A549 (cell line): ENCODE results near the gene CLRN2. TPM values are rescaled to one million over a fixed set of nuclear protein-coding genes. Genes with fewer than 3 reads are reported as not detected.

Source experiments
- ATAC-seq, 2 experiments: fragments of 200-7000 bp in 1 of 2; fragments of >200 bp in 1 of 2; cut with Nextera tagmentation in 1 of 2; cut with Tn5 transposase in 1 of 2; 3 replicates each; pipeline versions ENCODE4 v1.8.0 to v1.9.1; 2018 to 2020; ENCODE audit warnings: mild to moderate bottlenecking in 1 of 2, moderate library complexity in 1 of 2
- CTCF ChIA-PET: fragments of 300-600 bp; sonication (Branson Sonifier 250); formaldehyde crosslinking; extraction: SDS; loops from one replicate; lab custom pipeline; 2021; ENCODE audit warnings: antibody characterized with exemption, inconsistent platforms; lab: Yijun Ruan, JAX
- POLR2A ChIA-PET: fragments of 350-600 bp; formaldehyde crosslinking; extraction: SDS; loops from one replicate; lab custom pipeline; 2021; ENCODE audit warnings: antibody characterized with exemption, inconsistent platforms; lab: Yijun Ruan, JAX
- DNase-seq, 2 experiments: peaks; one replicate each; pipeline versions ENCODE4 v3.0.0 to v3.0.0-alpha.2; 2011 to 2016; ENCODE audit warnings: low read depth in 1 of 2, low spot score in 1 of 2
- FAIRE-seq: peaks from 2 replicates; lab custom pipeline; 2011; peaks lifted over from hg19 to GRCh38; lab: Jason Lieb, UNC
- H3K27ac ChIP-seq, 2 experiments: fragments of >200 bp; sonication (Bioruptor Twin); formaldehyde crosslinking; 3 replicates each; pipeline ENCODE4 v1.5.1; 2016 to 2017
- H3K4me1 ChIP-seq: fragments of >200 bp; sonication (Bioruptor Twin); formaldehyde crosslinking; 3 replicates; pipeline ENCODE4 v1.6.1; 2016
- H3K4me2 ChIP-seq: fragments of >200 bp; sonication (Bioruptor Twin); formaldehyde crosslinking; 3 replicates; pipeline ENCODE4 v1.6.1; 2016
- H3K4me3 ChIP-seq: fragments of >200 bp; sonication (Bioruptor Twin); formaldehyde crosslinking; 3 replicates; pipeline ENCODE4 v1.5.1; 2016
- H3K9me3 ChIP-seq: fragments of >200 bp; sonication (Bioruptor Twin); formaldehyde crosslinking; 3 replicates; pipeline ENCODE4 v1.6.1; 2016
- CBX2 ChIP-seq: fragments of 200-600 bp; sonication (generic); IDR thresholded peaks from 2 replicates; pipeline ENCODE4 v1.6.1; 2016; ENCODE audit warnings: low read depth, mild to moderate bottlenecking, borderline replicate concordance
- CHD2 ChIP-seq: fragments of 150-350 bp; IDR thresholded peaks from 2 replicates; pipeline ENCODE4 v1.6.1; 2014; ENCODE audit warnings: low read length; ENCODE audit not compliant: partially characterized antibody
- CHD4 ChIP-seq: fragments of 200-600 bp; sonication (generic); IDR thresholded peaks from 2 replicates; pipeline ENCODE4 v1.6.1; 2016; ENCODE audit warnings: antibody characterized with exemption, mild to moderate bottlenecking, borderline replicate concordance
- EHMT2 ChIP-seq: fragments of 200-600 bp; sonication (generic); IDR thresholded peaks from 2 replicates; pipeline ENCODE4 v1.6.1; 2016; ENCODE audit warnings: antibody characterized with exemption, low read depth, mild to moderate bottlenecking, moderate library complexity
- FOSL2 ChIP-seq, 2 experiments: fragments of 450-650 bp in 1 of 2; fragments of >200 bp in 1 of 2; sonication (Bioruptor Twin) in 1 of 2; formaldehyde crosslinking; IDR thresholded peaks; 2 replicates each; pipeline versions ENCODE4 v1.5.0 to v1.6.1; 2016 to 2020; ENCODE audit warnings: mild to moderate bottlenecking in 1 of 2, moderate library complexity in 1 of 2
- FOXS1 ChIP-seq: fragments of 250-450 bp; sonication (Bioruptor Pico); IDR thresholded peaks from 2 replicates; pipeline ENCODE4 v1.5.0; 2020; ENCODE audit warnings: mild to moderate bottlenecking, moderate library complexity
- HMGXB4 ChIP-seq: fragments of 250-450 bp; sonication (Bioruptor Pico); IDR thresholded peaks from 2 replicates; pipeline ENCODE4 v1.5.0; 2021; ENCODE audit warnings: mild to moderate bottlenecking, moderate library complexity, borderline replicate concordance
- JUNB ChIP-seq: fragments of >200 bp; sonication (Bioruptor Twin); formaldehyde crosslinking; IDR thresholded peaks from 2 replicates; pipeline ENCODE4 v1.6.1; 2016
- KDM1A ChIP-seq: fragments of 200-600 bp; sonication (generic); IDR thresholded peaks from 2 replicates; pipeline ENCODE4 v1.6.1; 2016; ENCODE audit warnings: low read depth, mild to moderate bottlenecking
- KDM5A ChIP-seq: fragments of 200-600 bp; sonication (generic); IDR thresholded peaks from 2 replicates; pipeline ENCODE4 v1.6.1; 2016; ENCODE audit warnings: antibody characterized with exemption, mild to moderate bottlenecking
- MAFK ChIP-seq: fragments of 450-650 bp; IDR thresholded peaks from 2 replicates; pipeline ENCODE4 v1.6.1; 2014; ENCODE audit not compliant: partially characterized antibody
- MAX ChIP-seq: IDR thresholded peaks from 2 replicates; pipeline ENCODE4 v1.6.1; 2012
- MYC ChIP-seq: IDR thresholded peaks from 2 replicates; pipeline ENCODE4 v1.6.1; 2012; ENCODE audit warnings: mild to moderate bottlenecking, inconsistent platforms, low read length, improper control_type of control experiment, borderline replicate concordance
- NR3C1 ChIP-seq: fragments of >200 bp; sonication (Bioruptor Twin); formaldehyde crosslinking; IDR thresholded peaks from 3 replicates; pipeline ENCODE4 v1.6.1; 2017
- PHF8 ChIP-seq: fragments of 200-600 bp; sonication (generic); IDR thresholded peaks from 2 replicates; pipeline ENCODE4 v1.6.1; 2016; ENCODE audit warnings: low read depth, mild to moderate bottlenecking, antibody characterized with exemption, moderate library complexity, borderline replicate concordance
- POLR2A ChIP-seq: IDR thresholded peaks from 2 replicates; pipeline ENCODE4 v1.6.1; 2012; ENCODE audit warnings: mild to moderate bottlenecking, low read length
- POLR2AphosphoS2 ChIP-seq: conservative IDR thresholded peaks from 2 replicates; pipeline ENCODE4 v1.6.1; 2012; ENCODE audit warnings: low read length, improper control_type of control experiment, inconsistent platforms
- RAD21 ChIP-seq, 2 experiments: fragments of >200 bp in 1 of 2; sonication (Bioruptor Twin) in 1 of 2; formaldehyde crosslinking in 1 of 2; IDR thresholded peaks in 1 of 2; conservative IDR thresholded peaks in 1 of 2; 2 replicates in 1 of 2; 3 replicates in 1 of 2; pipeline ENCODE4 v1.6.1; 2012 to 2018; ENCODE audit warnings: inconsistent platforms in 1 of 2
- REST ChIP-seq: fragments of 200-600 bp; sonication (generic); IDR thresholded peaks from 2 replicates; pipeline ENCODE4 v1.6.1; 2016; ENCODE audit warnings: antibody characterized with exemption, mild to moderate bottlenecking, moderate library complexity
- RFX5 ChIP-seq: fragments of 450-650 bp; IDR thresholded peaks from 2 replicates; pipeline ENCODE4 v1.7.1; 2014; ENCODE audit warnings: antibody characterized with exemption, mild to moderate bottlenecking, moderate library complexity
- RNF2 ChIP-seq: fragments of 200-600 bp; sonication (generic); IDR thresholded peaks from 2 replicates; pipeline ENCODE4 v1.6.1; 2016; ENCODE audit warnings: low read depth, mild to moderate bottlenecking, antibody characterized with exemption, moderate library complexity, borderline replicate concordance
- SMC3 ChIP-seq: fragments of >200 bp; sonication (Bioruptor Twin); formaldehyde crosslinking; IDR thresholded peaks from 3 replicates; pipeline ENCODE4 v1.6.1; 2018; ENCODE audit warnings: inconsistent platforms
- SREBF2 ChIP-seq: fragments of 450-650 bp; IDR thresholded peaks from 2 replicates; pipeline ENCODE4 v1.6.1; 2014; ENCODE audit warnings: mild to moderate bottlenecking, moderate library complexity
- TP53 ChIP-seq: fragments of 250-450 bp; sonication (Bioruptor Pico); IDR thresholded peaks from 2 replicates; pipeline ENCODE4 v1.5.0; 2021; ENCODE audit warnings: mild to moderate bottlenecking, moderate library complexity
- USF2 ChIP-seq: fragments of 450-650 bp; IDR thresholded peaks from 2 replicates; pipeline ENCODE4 v1.6.1; 2014; ENCODE audit warnings: antibody characterized with exemption
- ZFP36 ChIP-seq: fragments of 450-650 bp; IDR thresholded peaks from 2 replicates; pipeline ENCODE4 v1.6.1; 2014; ENCODE audit warnings: borderline replicate concordance; ENCODE audit not compliant: partially characterized antibody
- ZNF302 ChIP-seq: fragments of 250-450 bp; sonication (Bioruptor Pico); IDR thresholded peaks from 2 replicates; pipeline ENCODE4 v1.9.0; 2021; ENCODE audit warnings: inconsistent platforms, mild to moderate bottlenecking, moderate library complexity
- WGBS: methylation state at CpG from one replicate; pipeline ENCODE4 v1.1.6; 2017; ENCODE audit errors: missing lambda C conversion rate; 5-methylcytosine and 5-hydroxymethylcytosine counted together
- polyA plus RNA-seq, 4 experiments: library from polyadenylated mRNA; depleted of rRNA in 3 of 4; stranded (reverse); fragments of >200 nt; fragmentation: RNase III in 1 of 4; extraction: RNeasy Plus Mini Kit Qiagen cat#74134 plus additional on column Dnase treatment in 1 of 4; gene quantifications; 2 replicates in 3 of 4; 3 replicates in 1 of 4; pipeline ENCODE4 v1.2.3, GENCODE V29; 2011 to 2017

Gene CLRN2
- polyA plus RNA-seq, 2 of the 4 experiments (the other 2 are of a cell fraction): not detected

GRCh38 chr4:17544831-17545234, 29.9 kb downstream of the CLRN2 start:
- no peak overlapping the region for H3K4me3 ChIP-seq
- no peak for FAIRE-seq
- H3K4me2 ChIP-seq: no peak overlapping the region
- TF ChIP-seq SMC3 (no peak), MAFK (no peak), POLR2AphosphoS2 (no peak), HMGXB4 (CRISPR knock-in tag) (no peak), REST (no peak), RNF2 (no peak), PHF8 (no peak), CHD4 (no peak), MAX (no peak), TP53 (CRISPR knock-in tag) (no peak), JUNB (no peak), SREBF2 (no peak), EHMT2 (no peak), CHD2 (no peak), CBX2 (no peak), FOXS1 (CRISPR knock-in tag) (no peak), KDM5A (no peak), KDM1A (no peak)
- TF ChIP-seq, all 56 proteins: peak for 0
- CTCF ChIA-PET: interaction anchor here (1.0 to 1.4 kb wide), 3 partner anchors 24 to 240 kb away, joined by 3 to 6 read pairs (median 3); no protein-coding TSS in a partner anchor
- DNase-seq (no peak), ATAC-seq (no peak)
- 57% methylated on average over 3 of the region's 3 CpGs for WGBS
- H3K4me1 ChIP-seq: no peaks in the 10 kb centered on the region
- POLR2A ChIA-PET: no interaction called here
- no peak overlapping the region for H3K27ac ChIP-seq
- H3K9me3 ChIP-seq: no peaks in the 10 kb centered on the region

- ChIA-PET CTCF (interaction anchor here (0.7 to 1.4 kb wide), 4 partner anchors 24 to 240 kb away, joined by 3 to 6 read pairs (median 3); no protein-coding TSS in a partner anchor), POLR2A (no interaction called here)
- 41% methylated on average over 5 of the region's 11 CpGs for WGBS
- no peak for DNase-seq
- no peak overlapping the region for H3K4me3 ChIP-seq
- no peaks in the 10 kb centered on the region for H3K4me1 ChIP-seq
- H3K27ac ChIP-seq: no peak overlapping the region
- H3K4me2 ChIP-seq: no peak overlapping the region
- H3K9me3 ChIP-seq: no peaks in the 10 kb centered on the region
- no peak for ATAC-seq
- TF ChIP-seq ZFP36 (no peak), RFX5 (no peak), RAD21 (conservative IDR thresholded peaks at IDR 0.05 in 1 of 2, IDR thresholded peaks at IDR 0.05 in 1 of 2) (no peak), CHD4 (no peak), FOSL2 (IDR thresholded peaks at IDR 0.05) (no peak), FOSL2 (CRISPR knock-in tag; IDR thresholded peaks at IDR 0.05) (no peak), SREBF2 (no peak), CBX2 (no peak), NR3C1 (no peak), POLR2A (no peak), FOXS1 (CRISPR knock-in tag) (no peak), KDM5A (no peak), MYC (no peak), EHMT2 (no peak), MAX (no peak), ZNF302 (CRISPR knock-in tag) (no peak), USF2 (no peak)
- FAIRE-seq: no peak
Measured at GRCh38 chr4:17545374-17546140, 30.6 kb downstream of the CLRN2 start.
